CD4-positive, alpha-beta T cell treated with Interleukin-1 beta for 1 hour (primary cell): Measurements from ENCODE around the gene TMOD2.

Experiments used
- DNase-seq, 2 donors: peaks; one replicate each; pipeline ENCODE4 v3.0.0-alpha.2; 2020 to 2022

Gene TMOD2

GRCh38 chr15:51750792-51751696, at the start of gene TMOD2:
Gene TMOD2, plus strand, starts transcription at chr15:51751597. Its CDS starts 14,845 bp downstream, at chr15:51766442.
- DNase-seq = peak; percentile 45 to 53

- no peak for DNase-seq
These were observed 48.7 kb upstream of the TMOD2 start for GRCh38 chr15:51702710-51703109.

- no peak for DNase-seq
These were observed 45.1 kb upstream of the TMOD2 start for GRCh38 chr15:51706291-51706690.

- no peak for DNase-seq
These were observed 44.3 kb upstream of the TMOD2 start for GRCh38 chr15:51706926-51707608.

- no peak for DNase-seq
These were observed 43.4 kb upstream of the TMOD2 start for GRCh38 chr15:51708013-51708412.

GRCh38 chr15:51709031-51709430, 42.4 kb upstream of the TMOD2 start:
- no peak for DNase-seq

- no peak for DNase-seq
These were observed 37.2 kb upstream of the TMOD2 start for GRCh38 chr15:51714162-51714561.

GRCh38 chr15:51714911-51715310, 36.5 kb upstream of the TMOD2 start:
- DNase-seq = no peak

- no peak for DNase-seq
These were observed 33.2 kb upstream of the TMOD2 start for GRCh38 chr15:51718219-51718618.

GRCh38 chr15:51718746-51719145, 32.7 kb upstream of the TMOD2 start:
- no peak for DNase-seq

- no peak for DNase-seq
These were observed 31.0 kb upstream of the TMOD2 start for GRCh38 chr15:51720201-51720995.

- no peak for DNase-seq
These were observed 30.0 kb upstream of the TMOD2 start for GRCh38 chr15:51721199-51721960.

GRCh38 chr15:51724199-51724598, 27.2 kb upstream of the TMOD2 start:
- no peak for DNase-seq

- DNase-seq = no peak
These were observed 26.7 kb upstream of the TMOD2 start for GRCh38 chr15:51724673-51725072.

GRCh38 chr15:51726302-51727073, 24.9 kb upstream of the TMOD2 start:
- no peak for DNase-seq

- no peak for DNase-seq
These were observed 24.1 kb upstream of the TMOD2 start for GRCh38 chr15:51727141-51727897.

- peak; percentile 56 to 60 for DNase-seq
These were observed 19.7 kb upstream of the TMOD2 start for GRCh38 chr15:51731549-51732267.

GRCh38 chr15:51732646-51733045, 18.8 kb upstream of the TMOD2 start:
- no peak for DNase-seq

GRCh38 chr15:51735228-51736010, 16.0 kb upstream of the TMOD2 start:
- DNase-seq = peak; percentile 33 to 44
